Suprapubic skin (tissue), 4 donors: Measurements from ENCODE around the gene NTSR1. TPM values are rescaled to one million over a fixed set of nuclear protein-coding genes. Genes with fewer than 3 reads are reported as not detected.

ENCODE experiments used
- DNase-seq, 2 donors: peaks; one replicate each; pipeline ENCODE4 v3.0.0-alpha.2; 2019; ENCODE audit warnings: low spot score in 2 of 2
- H3K27ac ChIP-seq: fragments of 200-600 bp; sonication (generic); one replicate; pipeline ENCODE4 v1.5.1; 2019
- H3K27me3 ChIP-seq: fragments of 200-600 bp; sonication (generic); one replicate; pipeline ENCODE4 v1.5.1; 2019
- H3K36me3 ChIP-seq: fragments of 200-600 bp; sonication (generic); one replicate; pipeline ENCODE4 v1.5.1; 2019
- H3K4me1 ChIP-seq: fragments of 200-600 bp; sonication (generic); one replicate; pipeline ENCODE4 v1.5.1; 2019
- H3K4me3 ChIP-seq: fragments of 200-600 bp; sonication (generic); one replicate; pipeline ENCODE4 v1.5.1; 2019; ENCODE audit warnings: mild to moderate bottlenecking
- H3K9me3 ChIP-seq: fragments of 200-600 bp; sonication (generic); one replicate; pipeline ENCODE4 v1.5.1; 2019
- CTCF ChIP-seq, 2 donors: fragments of 200-600 bp in 1 of 2; fragments of 450-650 bp in 1 of 2; sonication (generic) in 1 of 2; IDR thresholded peaks; one replicate each; pipeline ENCODE4 v1.5.1; 2016 to 2019; ENCODE audit warnings: antibody characterized with exemption in 2 of 2, mild to moderate bottlenecking in 1 of 2, moderate library complexity in 1 of 2
- EP300 ChIP-seq: sonication (generic); formaldehyde crosslinking; IDR thresholded peaks from one replicate; pipeline ENCODE4 v1.6.1; 2017; ENCODE audit warnings: antibody characterized with exemption
- POLR2A ChIP-seq, 2 donors: fragments of 450-650 bp; IDR thresholded peaks; one replicate each; pipeline ENCODE4 v1.6.1; 2017; ENCODE audit warnings: antibody characterized with exemption in 2 of 2, mild to moderate bottlenecking in 2 of 2, moderate library complexity in 2 of 2
- POLR2AphosphoS5 ChIP-seq, 3 donors: sonication (generic); formaldehyde crosslinking; IDR thresholded peaks; one replicate each; pipeline ENCODE4 v1.6.1; 2017; ENCODE audit warnings: antibody characterized with exemption in 3 of 3
- WGBS: methylation state at CpG from one replicate; pipeline ENCODE4 v1.1.5; 2018; 5-methylcytosine and 5-hydroxymethylcytosine counted together
- total RNA-seq, 4 donors: library from RNA; depleted of rRNA; stranded (reverse); fragments of >200 nt; gene quantifications; one replicate each; pipeline ENCODE4 v1.1.0, GENCODE V29; 2016

NTSR1 gene
- total RNA-seq, 4 donors from 2014 or later, result 0.16 to 0.55 TPM; not detected in 2

DNA sequence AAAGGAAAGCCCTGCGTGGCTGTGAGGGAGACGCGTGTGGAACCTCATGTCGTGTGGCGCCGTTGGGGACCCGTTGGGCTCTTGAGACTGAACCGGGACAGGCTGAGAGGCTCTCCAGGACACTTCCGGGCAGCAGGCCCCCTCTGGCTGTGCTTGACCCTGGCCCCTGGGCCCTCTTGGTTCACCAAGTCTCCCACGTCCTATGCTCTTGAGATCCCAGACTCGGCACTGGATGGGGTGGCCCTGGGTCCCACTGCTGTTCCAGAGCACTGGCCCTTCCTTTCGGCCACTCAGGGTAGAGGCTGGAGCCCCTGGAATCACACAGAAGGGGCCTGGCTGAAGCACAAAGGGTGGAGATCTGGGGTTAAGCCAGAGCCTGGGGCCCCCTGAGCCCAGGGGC, 30.4 kb downstream of the NTSR1 start:
- WGBS, result 94% methylated on average over 8 of the region's 12 CpGs
- Histone ChIP-seq H3K9me3 (no peaks in the 10 kb centered on the region), H3K27ac (peak overlapping the region; percentile 41), H3K36me3 (no peaks in the 10 kb centered on the region), H3K4me1 (peaks cover 23% of the 10 kb centered on the region), H3K4me3 (no peak overlapping the region), H3K27me3 (peaks cover 94% of the 10 kb centered on the region)
- TF ChIP-seq POLR2A (IDR thresholded peaks at IDR 0.05), result no peak
- no peak for TF ChIP-seq CTCF (IDR thresholded peaks at IDR 0.05)
- TF ChIP-seq EP300, result no peak
- TF ChIP-seq POLR2AphosphoS5 (IDR thresholded peaks at IDR 0.05), result no peak
- peak in 1 of 2 donors; percentile 77 for DNase-seq

DNA sequence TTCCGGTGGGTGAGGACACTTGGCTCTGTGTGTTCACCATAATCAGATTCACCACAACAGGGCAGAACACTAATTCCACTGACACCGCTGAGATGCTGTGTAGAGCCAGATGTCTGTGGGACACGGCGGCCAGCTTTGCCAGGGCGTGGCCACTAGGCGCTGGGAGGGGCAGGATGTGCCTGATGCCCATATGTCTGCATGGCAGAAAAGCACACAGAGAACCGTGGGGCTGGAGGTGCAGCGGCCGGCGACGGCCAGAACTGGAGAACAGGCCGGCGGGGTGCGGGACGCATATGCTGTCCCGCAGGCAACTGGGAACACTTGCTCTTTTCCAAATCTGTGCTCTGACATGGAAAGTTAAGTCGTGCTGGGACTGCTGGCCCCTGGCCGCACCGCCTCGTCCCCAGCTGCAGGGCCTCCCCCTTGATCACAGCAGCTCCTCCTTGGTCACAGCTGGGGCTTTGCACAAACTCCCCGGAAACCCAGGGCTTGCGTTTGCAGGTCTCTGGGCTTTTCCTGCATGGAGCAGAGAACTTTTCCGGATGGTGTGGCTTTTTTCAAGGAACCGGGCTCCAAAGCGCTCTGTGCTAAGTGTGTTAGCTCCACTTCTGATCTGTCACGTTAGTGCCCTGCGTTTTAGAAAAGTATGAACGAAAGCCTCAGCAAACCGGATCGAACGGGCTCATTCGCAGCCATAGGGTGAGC, 31.1 kb downstream of the NTSR1 start:
- Histone ChIP-seq H3K36me3 (no peaks in the 10 kb centered on the region), H3K27me3 (peaks cover 88% of the 10 kb centered on the region), H3K4me1 (peaks cover 23% of the 10 kb centered on the region), H3K27ac (peak overlapping the region; percentile 41), H3K4me3 (peak overlapping the region; percentile 28), H3K9me3 (no peaks in the 10 kb centered on the region)
- DNase-seq, result peak in 1 of 2 donors; percentile 74
- 47% methylated on average over 11 of the region's 32 CpGs for WGBS
- TF ChIP-seq POLR2AphosphoS5 (IDR thresholded peaks at IDR 0.05) (no peak), CTCF (IDR thresholded peaks at IDR 0.05) (no peak), POLR2A (IDR thresholded peaks at IDR 0.05) (no peak), EP300 (no peak)

GRCh38 chr20:62740286-62741141, 31.9 kb downstream of the NTSR1 start:
- Histone ChIP-seq H3K9me3 (no peaks in the 10 kb centered on the region), H3K27me3 (peaks cover 83% of the 10 kb centered on the region), H3K27ac (peak overlapping the region; percentile 40), H3K4me3 (peak overlapping the region; percentile 28), H3K36me3 (no peaks in the 10 kb centered on the region), H3K4me1 (peaks cover 23% of the 10 kb centered on the region)
- 30% methylated on average over 26 of the region's 28 CpGs for WGBS
- DNase-seq, result peak in 1 of 2 donors; percentile 72
- no peak for TF ChIP-seq POLR2A (IDR thresholded peaks at IDR 0.05)
- TF ChIP-seq POLR2AphosphoS5 (IDR thresholded peaks at IDR 0.05), result no peak
- no peak for TF ChIP-seq CTCF (IDR thresholded peaks at IDR 0.05)
- TF ChIP-seq EP300, result no peak

DNA sequence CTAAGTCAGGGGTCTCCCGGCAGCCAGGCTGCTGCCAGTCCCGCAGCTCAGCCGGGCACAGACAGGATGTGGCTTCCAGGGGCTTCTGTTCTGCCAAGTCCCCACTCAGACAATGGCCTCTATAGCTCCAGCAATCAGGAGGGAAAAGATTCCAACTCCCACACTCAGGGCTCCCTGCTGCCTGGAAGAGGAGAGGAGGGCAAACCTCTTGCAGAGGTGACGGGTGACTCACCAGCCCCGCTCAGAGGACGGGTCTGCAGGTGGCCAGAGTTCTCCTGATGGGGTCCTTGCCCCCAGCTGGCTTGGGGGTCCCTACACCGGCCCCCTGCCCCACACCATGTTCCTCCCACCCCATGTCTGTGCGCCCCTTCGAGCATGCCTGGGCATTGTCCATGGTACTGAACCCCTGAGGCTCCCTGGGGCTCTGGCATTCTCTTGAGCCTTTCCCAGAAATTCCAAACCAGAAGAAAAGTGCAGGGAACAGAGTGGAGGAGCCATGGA, 32.6 kb downstream of the NTSR1 start:
- H3K27me3 ChIP-seq, result peaks cover 77% of the 10 kb centered on the region
- DNase-seq, result no peak
- H3K4me3 ChIP-seq, result no peak overlapping the region
- H3K27ac ChIP-seq, result peak overlapping the region; percentile 38
- H3K36me3 ChIP-seq, result no peaks in the 10 kb centered on the region
- 20% methylated on average over 1 of the region's 9 CpGs for WGBS
- H3K9me3 ChIP-seq, result no peaks in the 10 kb centered on the region
- TF ChIP-seq EP300 (no peak), POLR2AphosphoS5 (IDR thresholded peaks at IDR 0.05) (no peak), POLR2A (IDR thresholded peaks at IDR 0.05) (no peak), CTCF (IDR thresholded peaks at IDR 0.05) (no peak)
- peaks cover 23% of the 10 kb centered on the region for H3K4me1 ChIP-seq
